Measurements from ENCODE around the gene SLC9A5. TPM values are rescaled to one million over a fixed set of nuclear protein-coding genes. Genes with fewer than 3 reads are reported as not detected.
A peak's percentile ranks its signal among the peaks of the same experiment; 100 is the strongest.

The SLC9A5 gene
- total RNA-seq, 1 donor from 2014 or later: 1.4 TPM

- H3K36me3 Mint-ChIP-seq (ENCODE audit: unreplicated experiment): no peaks in the 10 kb centered on the region
- peaks cover 14% of the 10 kb centered on the region for H3K4me1 Mint-ChIP-seq (ENCODE audit: low read depth, unreplicated experiment)
- TF ChIP-seq CTCF (IDR thresholded peaks at IDR 0.05; ENCODE audit: partially characterized antibody, unreplicated experiment): no peak
- peaks cover 3% of the 10 kb centered on the region for H3K9me3 Mint-ChIP-seq (ENCODE audit: unreplicated experiment)
- no peak overlapping the region for H3K27ac Mint-ChIP-seq (ENCODE audit: unreplicated experiment)
- H3K4me3 Mint-ChIP-seq (ENCODE audit: unreplicated experiment): peak overlapping the region; percentile 34
- H3K27me3 Mint-ChIP-seq (ENCODE audit: unreplicated experiment): peaks cover 11% of the 10 kb centered on the region
- no peak for DNase-seq
Measured at GRCh38 chr16:67228905-67229304, 19.9 kb upstream of the SLC9A5 start.

GRCh38 chr16:67229906-67230808 is 18.6 kb upstream of the SLC9A5 start:
- Mint-ChIP-seq H3K27ac (ENCODE audit: unreplicated experiment) (no peak overlapping the region), H3K9me3 (ENCODE audit: unreplicated experiment) (peaks cover 3% of the 10 kb centered on the region), H3K4me3 (ENCODE audit: unreplicated experiment) (no peak overlapping the region), H3K27me3 (ENCODE audit: unreplicated experiment) (peaks cover 11% of the 10 kb centered on the region), H3K4me1 (ENCODE audit: low read depth, unreplicated experiment) (peaks cover 14% of the 10 kb centered on the region), H3K36me3 (ENCODE audit: unreplicated experiment) (no peaks in the 10 kb centered on the region)
- TF ChIP-seq CTCF (IDR thresholded peaks at IDR 0.05; ENCODE audit: partially characterized antibody, unreplicated experiment): no peak
- no peak for DNase-seq

GRCh38 chr16:67230809-67231660 is 17.7 kb upstream of the SLC9A5 start:
- H3K4me1 Mint-ChIP-seq (ENCODE audit: low read depth, unreplicated experiment): peaks cover 9% of the 10 kb centered on the region
- H3K9me3 Mint-ChIP-seq (ENCODE audit: unreplicated experiment): peaks cover 3% of the 10 kb centered on the region
- no peak overlapping the region for H3K27ac Mint-ChIP-seq (ENCODE audit: unreplicated experiment)
- peaks cover 11% of the 10 kb centered on the region for H3K27me3 Mint-ChIP-seq (ENCODE audit: unreplicated experiment)
- DNase-seq: no peak
- H3K4me3 Mint-ChIP-seq (ENCODE audit: unreplicated experiment): no peak overlapping the region
- H3K36me3 Mint-ChIP-seq (ENCODE audit: unreplicated experiment): no peaks in the 10 kb centered on the region
- no peak for TF ChIP-seq CTCF (IDR thresholded peaks at IDR 0.05; ENCODE audit: partially characterized antibody, unreplicated experiment)

- DNase-seq: no peak
- H3K9me3 Mint-ChIP-seq (ENCODE audit: unreplicated experiment): no peaks in the 10 kb centered on the region
- peaks cover 3% of the 10 kb centered on the region for H3K27me3 Mint-ChIP-seq (ENCODE audit: unreplicated experiment)
- no peak overlapping the region for H3K27ac Mint-ChIP-seq (ENCODE audit: unreplicated experiment)
- H3K4me1 Mint-ChIP-seq (ENCODE audit: low read depth, unreplicated experiment): no peaks in the 10 kb centered on the region
- no peak for TF ChIP-seq CTCF (IDR thresholded peaks at IDR 0.05; ENCODE audit: partially characterized antibody, unreplicated experiment)
- no peaks in the 10 kb centered on the region for H3K36me3 Mint-ChIP-seq (ENCODE audit: unreplicated experiment)
- no peak overlapping the region for H3K4me3 Mint-ChIP-seq (ENCODE audit: unreplicated experiment)
Measured at GRCh38 chr16:67233596-67233995, 15.2 kb upstream of the SLC9A5 start.
